GM10266 (cell line): Measurements from ENCODE around the gene MMP3.

Source experiments
- DNase-seq: peaks from one replicate; pipeline ENCODE4 v3.0.0; 2012; ENCODE audit errors: extremely low spot score
- TF ChIP-seq, protein P1 (sequence below): IDR thresholded peaks from 2 replicates; pipeline ENCODE4 v1.5.1; 2012; ENCODE audit warnings: mild to moderate bottlenecking, low read depth; ENCODE audit not compliant: control insufficient read depth, insufficient read depth; ENCODE audit errors: missing control alignments

Gene MMP3

DNA sequence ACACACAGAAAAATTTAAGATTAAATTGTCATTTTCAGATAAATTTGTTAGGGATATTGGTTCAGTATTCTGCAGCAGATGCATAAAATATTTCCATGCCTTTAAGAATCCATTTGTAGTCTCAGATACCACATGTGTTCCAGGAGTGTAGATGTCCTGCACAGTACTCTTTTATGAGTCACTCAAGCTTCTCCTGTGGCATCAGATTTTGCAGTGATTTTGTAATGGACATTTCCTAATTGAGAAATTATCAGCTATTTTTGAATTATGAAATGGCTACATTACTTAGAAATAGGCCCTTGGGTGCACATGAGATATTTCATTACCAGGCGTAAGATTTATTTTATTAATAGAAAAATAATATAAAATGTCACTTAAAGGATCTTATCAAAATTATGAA is 18.9 kb downstream of the MMP3 start:
- TF ChIP-seq, protein P1, sequence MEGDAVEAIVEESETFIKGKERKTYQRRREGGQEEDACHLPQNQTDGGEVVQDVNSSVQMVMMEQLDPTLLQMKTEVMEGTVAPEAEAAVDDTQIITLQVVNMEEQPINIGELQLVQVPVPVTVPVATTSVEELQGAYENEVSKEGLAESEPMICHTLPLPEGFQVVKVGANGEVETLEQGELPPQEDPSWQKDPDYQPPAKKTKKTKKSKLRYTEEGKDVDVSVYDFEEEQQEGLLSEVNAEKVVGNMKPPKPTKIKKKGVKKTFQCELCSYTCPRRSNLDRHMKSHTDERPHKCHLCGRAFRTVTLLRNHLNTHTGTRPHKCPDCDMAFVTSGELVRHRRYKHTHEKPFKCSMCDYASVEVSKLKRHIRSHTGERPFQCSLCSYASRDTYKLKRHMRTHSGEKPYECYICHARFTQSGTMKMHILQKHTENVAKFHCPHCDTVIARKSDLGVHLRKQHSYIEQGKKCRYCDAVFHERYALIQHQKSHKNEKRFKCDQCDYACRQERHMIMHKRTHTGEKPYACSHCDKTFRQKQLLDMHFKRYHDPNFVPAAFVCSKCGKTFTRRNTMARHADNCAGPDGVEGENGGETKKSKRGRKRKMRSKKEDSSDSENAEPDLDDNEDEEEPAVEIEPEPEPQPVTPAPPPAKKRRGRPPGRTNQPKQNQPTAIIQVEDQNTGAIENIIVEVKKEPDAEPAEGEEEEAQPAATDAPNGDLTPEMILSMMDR, result no peak
- DNase-seq, result no peak

GRCh38 chr11:102819491-102819890 is 23.9 kb downstream of the MMP3 start:
- DNase-seq, result no peak
- TF ChIP-seq, protein P1, result no peak

- DNase-seq, result no peak
- TF ChIP-seq, protein P1, result no peak
Measured at GRCh38 chr11:102813484-102813883, 29.9 kb downstream of the MMP3 start.

- TF ChIP-seq, protein P1, result no peak
- no peak for DNase-seq
Measured at GRCh38 chr11:102812188-102812587, 31.2 kb downstream of the MMP3 start.

GRCh38 chr11:102810950-102811660 is 32.3 kb downstream of the MMP3 start:
- DNase-seq, result no peak
- TF ChIP-seq, protein P1, result peak; percentile 21

DNA sequence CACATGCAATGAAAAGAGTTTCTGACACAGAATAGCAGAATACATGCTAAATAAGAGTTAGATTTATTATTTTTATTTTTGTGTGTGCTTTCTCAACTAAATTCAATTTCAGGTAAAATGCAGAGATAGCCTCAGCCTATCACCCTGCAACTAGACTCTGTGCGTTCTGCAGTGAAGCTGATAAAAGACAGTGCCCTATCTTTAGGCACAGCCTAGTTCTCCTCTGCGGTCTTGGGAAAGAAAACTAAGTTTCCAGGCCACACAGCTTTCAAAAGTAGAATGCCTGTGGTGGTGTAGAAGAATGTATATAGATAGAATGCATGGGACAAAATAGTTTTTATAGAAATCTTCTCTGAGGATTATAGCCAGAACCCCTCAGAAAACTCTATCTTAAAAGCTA is 33.4 kb downstream of the MMP3 start:
- TF ChIP-seq, protein P1, result no peak
- no peak for DNase-seq

- DNase-seq, result no peak
- TF ChIP-seq, protein P1, result peak; percentile 16
Measured at GRCh38 chr11:102807921-102808320, 35.5 kb downstream of the MMP3 start.
